Endothelial cell of umbilical vein (primary cell): ENCODE data around the gene MBOAT1. TPM values are rescaled to one million over a fixed set of nuclear protein-coding genes. Genes with fewer than 3 reads are reported as not detected.

ENCODE experiments used
- BruUV-seq: library from RNA; stranded (reverse); fragments of 400-500 nt; replicated peaks from 2 replicates; lab custom pipeline; 2021; lab: Mats Ljungman, UMichigan
- CTCF ChIA-PET: fragments of 300-600, 350-600 bp; sonication (Branson Sonifier 250); formaldehyde crosslinking; loops from one replicate; lab custom pipeline; 2021; ENCODE audit warnings: antibody characterized with exemption, inconsistent platforms; lab: Charles Lee
- POLR2A ChIA-PET: fragments of 300-600, 350-600 bp; sonication (Branson Sonifier 250); formaldehyde crosslinking; loops from one replicate; lab custom pipeline; 2021; ENCODE audit warnings: antibody characterized with exemption, inconsistent platforms; lab: Charles Lee
- DNase-seq: peaks from one replicate; pipeline ENCODE4 v3.0.0-alpha.2; 2011; ENCODE audit warnings: low read depth, low spot score
- FAIRE-seq: peaks from 2 replicates; lab custom pipeline; 2011; peaks lifted over from hg19 to GRCh38; lab: Jason Lieb, UNC
- H2AFZ ChIP-seq: 2 replicates; pipeline ENCODE4 v1.6.0; 2012; ENCODE audit warnings: low read depth, low read length, control low read depth, inconsistent platforms
- H3K27ac ChIP-seq: 2 replicates; pipeline ENCODE4 v1.5.1; 2011; ENCODE audit warnings: low read depth, mild to moderate bottlenecking, control low read depth, low read length, moderate library complexity; ENCODE audit not compliant: insufficient read depth
- H3K27me3 ChIP-seq, 2 experiments: 2 replicates each; pipeline versions ENCODE4 v1.6.0 to v1.6.1; 2011; ENCODE audit warnings: low read length in 2 of 2, mixed read lengths in 1 of 2; ENCODE audit not compliant: control insufficient read depth in 2 of 2, insufficient read depth in 2 of 2
- H3K36me3 ChIP-seq, 2 experiments: 2 replicates in 1 of 2; 3 replicates in 1 of 2; pipeline ENCODE4 v1.5.1; 2011; ENCODE audit warnings: low read length in 2 of 2, mild to moderate bottlenecking in 1 of 2, moderate library complexity in 1 of 2; ENCODE audit not compliant: control insufficient read depth in 2 of 2, insufficient read depth in 2 of 2; ENCODE audit errors: extremely low read depth in 1 of 2
- H3K4me1 ChIP-seq: 3 replicates; pipeline ENCODE4 v1.5.1; 2011; ENCODE audit warnings: mild to moderate bottlenecking, low read length; ENCODE audit not compliant: control insufficient read depth, insufficient read depth; ENCODE audit errors: extremely low read depth
- H3K4me2 ChIP-seq: 2 replicates; pipeline ENCODE4 v1.6.1; 2011; ENCODE audit warnings: low read length, control low read depth, mixed read lengths; ENCODE audit not compliant: insufficient read depth
- H3K4me3 ChIP-seq, 3 experiments: fragments of 200-600 bp in 1 of 3; sonication (generic), shearing (Covaris generic) in 1 of 3; replicated peaks in 1 of 3; 2 replicates each; pipeline ENCODE4 v1.5.1; 2011 to 2016; ENCODE audit warnings: control low read depth in 3 of 3, low read length in 3 of 3, mild to moderate bottlenecking in 2 of 3, inconsistent platforms in 1 of 3, low read depth in 1 of 3, moderate library complexity in 1 of 3; ENCODE audit not compliant: insufficient read depth in 1 of 3
- H3K79me2 ChIP-seq: 2 replicates; pipeline ENCODE4 v1.6.0; 2012; ENCODE audit warnings: low read length, inconsistent platforms; ENCODE audit not compliant: control insufficient read depth, insufficient read depth
- H3K9ac ChIP-seq: replicated peaks from 2 replicates; pipeline ENCODE3; 2011; ENCODE audit warnings: low read length, control low read depth; ENCODE audit not compliant: insufficient read depth; ENCODE audit errors: extremely low read depth
- H3K9me1 ChIP-seq: replicated peaks from 3 replicates; pipeline ENCODE4 v1.6.0; 2011; ENCODE audit warnings: mild to moderate bottlenecking, low read length; ENCODE audit not compliant: control insufficient read depth, insufficient read depth; ENCODE audit errors: extremely low read depth
- H3K9me3 ChIP-seq: replicated peaks from 2 replicates; pipeline ENCODE4 v1.5.1; 2012; ENCODE audit warnings: low read length, inconsistent platforms; ENCODE audit not compliant: control insufficient read depth, insufficient read depth
- H4K20me1 ChIP-seq: replicated peaks from 2 replicates; pipeline ENCODE3; 2011; ENCODE audit warnings: mild to moderate bottlenecking, low read length; ENCODE audit not compliant: control insufficient read depth, insufficient read depth; ENCODE audit errors: extremely low read depth
- CTCF ChIP-seq, 2 donors: IDR thresholded peaks; 1 replicate in 1 of 2; 2 replicates in 1 of 2; pipeline ENCODE4 v1.5.1; 2011; ENCODE audit warnings: low read length in 2 of 2, mild to moderate bottlenecking in 2 of 2, moderate library complexity in 2 of 2, control low read depth in 1 of 2, inconsistent platforms in 1 of 2, low read depth in 1 of 2; ENCODE audit not compliant: insufficient read depth in 1 of 2; ENCODE audit errors: extremely low read depth in 1 of 2
- EZH2 ChIP-seq: IDR thresholded peaks from 2 replicates; pipeline ENCODE4 v1.6.1; 2012; ENCODE audit warnings: borderline replicate concordance, low read depth, mild to moderate bottlenecking, moderate library complexity, low read length, inconsistent platforms; ENCODE audit not compliant: severe bottlenecking
- FOS ChIP-seq: IDR thresholded peaks from 2 replicates; pipeline ENCODE4 v1.6.1; 2011; ENCODE audit warnings: mild to moderate bottlenecking, low read length, moderate library complexity, borderline replicate concordance; ENCODE audit not compliant: insufficient read depth
- GATA2 ChIP-seq: IDR thresholded peaks from 2 replicates; pipeline ENCODE4 v1.7.0; 2011; ENCODE audit warnings: low read depth, mild to moderate bottlenecking, moderate library complexity, mixed read lengths, low read length; ENCODE audit not compliant: insufficient read length, insufficient read depth
- JUN ChIP-seq: IDR thresholded peaks from 2 replicates; pipeline ENCODE4 v1.6.1; 2011; ENCODE audit warnings: borderline replicate concordance, low read depth; ENCODE audit not compliant: insufficient read length, insufficient read depth
- MAX ChIP-seq: IDR thresholded peaks from 2 replicates; pipeline ENCODE4 v1.6.1; 2011; ENCODE audit not compliant: insufficient read depth, insufficient read length
- MYC ChIP-seq: IDR thresholded peaks from one replicate; pipeline ENCODE4 v1.6.1; 2011; ENCODE audit warnings: mild to moderate bottlenecking, low read depth, low read length
- POLR2A ChIP-seq: IDR thresholded peaks from 2 replicates; pipeline ENCODE4 v1.6.1; 2012; ENCODE audit warnings: low read depth, mild to moderate bottlenecking, control low read depth, low read length
- POLR2AphosphoS5 ChIP-seq: IDR thresholded peaks from 2 replicates; pipeline ENCODE4 v1.6.1; 2012; ENCODE audit warnings: low read depth, mild to moderate bottlenecking, control low read depth, low read length, moderate library complexity; ENCODE audit not compliant: insufficient read depth
- dilution Hi-C: fragments of 300-500 bp; cut with MboI; formaldehyde crosslinking; loops from one replicate; pipeline ENCODE4 v1.15.0; 2019; ENCODE audit warnings: low sequenced_read_pairs; ENCODE audit not compliant: extremely low pct_ligation_motif_present
- intact Hi-C: fragments of 100-400 bp; cut with micrococcal nuclease; formaldehyde crosslinking; loops from one replicate; pipeline ENCODE4 v1.10.0; 2022
- polyA plus RNA-seq, 4 experiments: library from polyadenylated mRNA; depleted of rRNA in 3 of 4; stranded (reverse) in 3 of 4; unstranded in 1 of 4; fragments of >200 nt; gene quantifications; 2 replicates each; pipeline versions ENCODE4 v1.2.1 to v1.2.3, GENCODE V29; 2011 to 2012; ENCODE audit warnings: missing spikeins in 1 of 4
- total RNA-seq: library from RNA; stranded (reverse); gene quantifications from 2 replicates; pipeline ENCODE4 v1.2.3, GENCODE V29; 2021

The MBOAT1 gene
- total and polyA plus RNA-seq, 2 donors (not counting 3 experiments of a cell fraction or from before 2014, with no cell fraction given), result 2.1 to 5.4 TPM

GRCh38 chr6:20137837-20138236, 74.4 kb downstream of the MBOAT1 start:
- Histone ChIP-seq H4K20me1 (no peaks in the 10 kb centered on the region), H3K4me2 (no peak overlapping the region), H3K9me1 (no peaks in the 10 kb centered on the region), H3K36me3 (no peaks in the 10 kb centered on the region), H3K4me3 (no peak overlapping the region), H3K27ac (no peak overlapping the region), H3K4me1 (no peaks in the 10 kb centered on the region), H3K9me3 (no peaks in the 10 kb centered on the region), H3K27me3 (no peaks in the 10 kb centered on the region), H3K79me2 (no peaks in the 10 kb centered on the region), H2AFZ (no peak overlapping the region), H3K9ac (no peak overlapping the region)
- TF ChIP-seq MAX (no peak), JUN (no peak), MYC (no peak), EZH2 (no peak), FOS (no peak), POLR2AphosphoS5 (no peak), GATA2 (no peak), POLR2A (no peak), CTCF (IDR thresholded peaks at IDR 0.05; ENCODE audit: extremely low read depth in 1 of 2, insufficient read depth in 1 of 2, low read depth in 1 of 2, low read length in 2 of 2) (no peak)
- DNase-seq, result no peak
- FAIRE-seq, result no peak
- dilution Hi-C loops (no loop called here), intact Hi-C loops (no loop called here)
- POLR2A ChIA-PET, result no interaction called here
- BruUV-seq, result no TSS peak
- CTCF ChIA-PET, result interaction anchor here (3.0 kb wide), 1 partner anchor 11 kb away, joined by 13 read pairs; no protein-coding TSS in a partner anchor
